K562 (cell line): Measurements from ENCODE around the gene DCAF8L1. TPM values are rescaled to one million over a fixed set of nuclear protein-coding genes. Genes with fewer than 3 reads are reported as not detected.

Experiments
- ATAC-seq: fragments of 200-7000 bp; cut with Tn5 transposase; 3 replicates; pipeline ENCODE4 v1.9.1; 2020; ENCODE audit warnings: moderate library complexity
- BruUV-seq: library from RNA; stranded (reverse); fragments of 400-500 nt; replicated peaks from 2 replicates; lab custom pipeline; 2021; lab: Mats Ljungman, UMichigan
- CTCF ChIA-PET: fragments of 300-600 bp; formaldehyde crosslinking; extraction: SDS; loops from one replicate; lab custom pipeline; 2021; ENCODE audit warnings: low intra/inter-chr PET ratio; lab: Yijun Ruan, JAX
- POLR2A ChIA-PET: fragments of 300-600, 350-650 bp; sonication (Branson Sonifier 250); formaldehyde crosslinking; extraction: SDS; loops from one replicate; lab custom pipeline; 2021; ENCODE audit warnings: antibody characterized with exemption, inconsistent platforms; lab: Yijun Ruan, JAX
- DNase-seq, 4 experiments: peaks; one replicate each; pipeline versions ENCODE4 v3.0.0 to v3.0.0-alpha.2; 2011 to 2018; ENCODE audit warnings: low spot score in 3 of 4, mixed read lengths in 3 of 4; ENCODE audit errors: extremely low read depth in 1 of 4
- FAIRE-seq: peaks from 2 replicates; lab custom pipeline; 2011; peaks lifted over from hg19 to GRCh38; lab: Jason Lieb, UNC
- H2AFZ ChIP-seq: 2 replicates; pipeline ENCODE4 v1.6.0; 2011; ENCODE audit warnings: low read depth, low read length, control low read depth, inconsistent platforms
- H3K27ac ChIP-seq: fragments of 200-600 bp; 3 replicates; pipeline ENCODE4 v1.8.0; 2011; ENCODE audit warnings: low read depth, mild to moderate bottlenecking, control low read depth, inconsistent platforms, low read length, moderate library complexity, mixed read lengths; ENCODE audit errors: extremely low read depth
- H3K27me3 ChIP-seq, 2 experiments: fragments of 300-600 bp in 1 of 2; 2 replicates in 1 of 2; 3 replicates in 1 of 2; pipeline versions ENCODE4 v1.6.0 to v1.8.0; 2011; ENCODE audit warnings: inconsistent platforms in 2 of 2, low read length in 2 of 2, mild to moderate bottlenecking in 1 of 2, mixed read lengths in 1 of 2, moderate library complexity in 1 of 2; ENCODE audit not compliant: control insufficient read depth in 2 of 2, insufficient read depth in 2 of 2
- H3K36me3 ChIP-seq: fragments of 300-600 bp; 3 replicates; pipeline ENCODE4 v1.8.0; 2011; ENCODE audit warnings: mild to moderate bottlenecking, low read length, inconsistent platforms; ENCODE audit not compliant: control insufficient read depth, insufficient read depth
- H3K4me1 ChIP-seq, 2 experiments: fragments of 200-600 bp in 1 of 2; replicated peaks in 1 of 2; 2 replicates in 1 of 2; 3 replicates in 1 of 2; pipeline versions ENCODE4 v1.5.1 to v1.8.0; 2011; ENCODE audit warnings: inconsistent platforms in 2 of 2, low read length in 2 of 2, mild to moderate bottlenecking in 1 of 2, mixed read lengths in 1 of 2, moderate library complexity in 1 of 2; ENCODE audit not compliant: control insufficient read depth in 2 of 2, insufficient read depth in 2 of 2
- H3K4me2 ChIP-seq: 2 replicates; pipeline ENCODE4 v1.6.1; 2011; ENCODE audit warnings: low read length, control low read depth, inconsistent platforms, mixed read lengths; ENCODE audit not compliant: insufficient read depth
- H3K4me3 ChIP-seq: fragments of 200-600 bp; sonication (generic), shearing (Covaris generic); 2 replicates; pipeline ENCODE4 v1.5.1; 2016; ENCODE audit warnings: control low read depth, inconsistent platforms
- H3K79me2 ChIP-seq: fragments of 200-600 bp; 3 replicates; pipeline ENCODE4 v1.8.0; 2011; ENCODE audit warnings: low read length, inconsistent platforms; ENCODE audit not compliant: control insufficient read depth, insufficient read depth
- H3K9ac ChIP-seq, 2 experiments: 2 replicates each; pipeline versions ENCODE4 v1.6.0 to v1.6.1; 2011; ENCODE audit warnings: low read depth in 2 of 2, low read length in 2 of 2, control low read depth in 1 of 2, inconsistent platforms in 1 of 2, mild to moderate bottlenecking in 1 of 2, mixed read lengths in 1 of 2; ENCODE audit not compliant: insufficient read depth in 1 of 2
- H3K9me1 ChIP-seq: one replicate; pipeline ENCODE4 v1.6.0; 2011; ENCODE audit warnings: inconsistent platforms, mild to moderate bottlenecking, low read length, moderate library complexity; ENCODE audit not compliant: control insufficient read depth, insufficient read depth
- H3K9me3 ChIP-seq: replicated peaks from 2 replicates; pipeline ENCODE4 v1.5.1; 2011; ENCODE audit warnings: low read depth, low read length, inconsistent platforms; ENCODE audit not compliant: control insufficient read depth, insufficient read depth
- H4K20me1 ChIP-seq: replicated peaks from 2 replicates; pipeline ENCODE4 v1.6.1; 2011; ENCODE audit warnings: low read length, inconsistent platforms, mixed read lengths; ENCODE audit not compliant: control insufficient read depth, insufficient read depth
- ATF4 ChIP-seq: fragments of 450-650 bp; formaldehyde crosslinking; IDR thresholded peaks from 2 replicates; pipeline ENCODE4 v1.4.0; 2022; ENCODE audit warnings: mild to moderate bottlenecking, moderate library complexity
- BCL6 ChIP-seq: fragments of 250-450 bp; sonication (Bioruptor Pico); IDR thresholded peaks from 2 replicates; pipeline ENCODE4 v1.4.0; 2020
- BCOR ChIP-seq: fragments of 450-650 bp; IDR thresholded peaks from 2 replicates; pipeline ENCODE4 v1.6.1; 2016
- CBFA2T2 ChIP-seq: fragments of 450-650 bp; conservative IDR thresholded peaks from 2 replicates; pipeline ENCODE4 v1.6.1; 2017; ENCODE audit warnings: mild to moderate bottlenecking
- CC2D1A ChIP-seq: fragments of 450-650 bp; IDR thresholded peaks from 2 replicates; pipeline ENCODE4 v1.6.1; 2017; ENCODE audit warnings: mild to moderate bottlenecking
- FOXK1 ChIP-seq: sonication (generic); formaldehyde crosslinking; IDR thresholded peaks from 2 replicates; pipeline ENCODE4 v1.8.0; 2022; ENCODE audit warnings: missing genetic modification reagents, mild to moderate bottlenecking, borderline replicate concordance
- HMG20B ChIP-seq: fragments of 250-450 bp; sonication (Bioruptor Pico); IDR thresholded peaks from 2 replicates; pipeline ENCODE4 v1.5.0; 2021; ENCODE audit warnings: mild to moderate bottlenecking
- HMGXB4 ChIP-seq: sonication (generic); formaldehyde crosslinking; IDR thresholded peaks from 2 replicates; pipeline ENCODE4 v1.8.1; 2023; ENCODE audit warnings: mild to moderate bottlenecking, missing genetic modification reagents
- KAT2B ChIP-seq: IDR thresholded peaks from one replicate; pipeline ENCODE4 v1.6.1; 2012; ENCODE audit warnings: low read depth, mild to moderate bottlenecking, control low read depth, inconsistent platforms, low read length, moderate library complexity
- MECOM ChIP-seq: fragments of 250-450 bp; sonication (Bioruptor Pico); IDR thresholded peaks from 2 replicates; pipeline ENCODE4 v1.8.0; 2022; ENCODE audit warnings: inconsistent platforms
- MTF1 ChIP-seq: fragments of 250-450 bp; sonication (Bioruptor Pico); IDR thresholded peaks from 2 replicates; pipeline ENCODE4 v1.9.0; 2021; ENCODE audit warnings: moderate library complexity, mild to moderate bottlenecking, inconsistent platforms, borderline replicate concordance
- NONO ChIP-seq, 2 experiments: fragments of 200-400 bp in 1 of 2; fragments of 450-650 bp in 1 of 2; formaldehyde crosslinking in 1 of 2; IDR thresholded peaks; 2 replicates each; pipeline ENCODE4 v1.6.1; 2017; ENCODE audit warnings: low read depth in 2 of 2, mild to moderate bottlenecking in 2 of 2, moderate library complexity in 2 of 2, low read length in 1 of 2
- NUFIP1 ChIP-seq: fragments of 450-650 bp; IDR thresholded peaks from 2 replicates; pipeline ENCODE4 v1.6.1; 2018; ENCODE audit not compliant: partially characterized antibody
- POLR3A ChIP-seq: IDR thresholded peaks from 2 replicates; pipeline ENCODE4 v1.6.1; 2011; ENCODE audit warnings: borderline replicate concordance, mild to moderate bottlenecking, moderate library complexity; ENCODE audit not compliant: insufficient read length, insufficient read depth; ENCODE audit errors: extremely low read depth
- RFX1 ChIP-seq: fragments of 450-650 bp; IDR thresholded peaks from 2 replicates; pipeline ENCODE4 v1.6.1; 2016; ENCODE audit warnings: mild to moderate bottlenecking, moderate library complexity
- TGIF2 ChIP-seq: sonication (generic); formaldehyde crosslinking; IDR thresholded peaks from 2 replicates; pipeline ENCODE4 v1.8.1; 2022; ENCODE audit warnings: mild to moderate bottlenecking, missing genetic modification reagents, moderate library complexity
- TRIM25 ChIP-seq: fragments of 450-650 bp; IDR thresholded peaks from 2 replicates; pipeline ENCODE4 v1.7.0; 2016; ENCODE audit warnings: borderline replicate concordance
- ZBTB1 ChIP-seq: sonication (generic); formaldehyde crosslinking; IDR thresholded peaks from 2 replicates; pipeline ENCODE4 v1.8.1; 2023; ENCODE audit warnings: missing genetic modification reagents, low read depth, mild to moderate bottlenecking, borderline replicate concordance
- WGBS: fragments of 100-300 bp; shearing (Covaris generic); methylation state at CpG from one replicate; pipeline ENCODE4 v1.1.6; 2016; ENCODE audit warnings: low coverage, mixed read lengths; ENCODE audit not compliant: insufficient coverage; ENCODE audit errors: missing lambda C conversion rate; 5-methylcytosine and 5-hydroxymethylcytosine counted together
- in situ Hi-C: fragments of 300-500 bp; cut with MboI; formaldehyde crosslinking; loops from 4 replicates; pipeline ENCODE4 v1.15.0; 2018; ENCODE audit warnings: inconsistent platforms, mixed read lengths
- intact Hi-C: fragments of 100-400 bp; cut with micrococcal nuclease; formaldehyde crosslinking; loops from 2 replicates; pipeline ENCODE4 v1.14.2; 2022
- polyA plus RNA-seq, 8 experiments: library from polyadenylated mRNA; depleted of rRNA in 4 of 8; stranded (reverse) in 5 of 8; unstranded in 3 of 8; fragments of >200 nt; fragmentation: Nextera tagmentation in 2 of 8; fragmentation: Illumina TruSeq in 1 of 8; extraction: Ambion mirVana in 2 of 8; extraction: Trizol in 1 of 8; gene quantifications; 2 replicates each; pipeline versions ENCODE4 v1.2.1 to v1.2.3, GENCODE V29; 2011 to 2014; ENCODE audit warnings: inconsistent platforms in 1 of 8, missing spikeins in 1 of 8
- total RNA-seq, 7 experiments: library from RNA; depleted of rRNA in 6 of 7; stranded (reverse); fragments of >200 nt in 6 of 7; fragmentation: Illumina TruSeq in 2 of 7; extraction: Trizol in 2 of 7; gene quantifications; 2 replicates each; pipeline versions ENCODE4 v1.2.1 to v1.2.3, GENCODE V29; 2011 to 2021; ENCODE audit warnings: low replicate concordance in 1 of 7

Gene DCAF8L1
- total and polyA plus RNA-seq, 9 of the 15 experiments (the other 6 are each of a cell fraction or from before 2014, with no cell fraction given): 0.03 TPM; not detected in 7

GRCh38 chrX:27964432-27964831 is 16.8 kb downstream of the DCAF8L1 start:
- H2AFZ ChIP-seq: no peak overlapping the region
- intact Hi-C loops: loop anchor here (5.0 kb wide), 1 partner anchor 182 kb away; no protein-coding TSS in a partner anchor
- H3K36me3 ChIP-seq: no peaks in the 10 kb centered on the region
- H3K9me1 ChIP-seq: no peaks in the 10 kb centered on the region
- 0% methylated on average over 1 of the region's 1 CpG for WGBS
- no peaks in the 10 kb centered on the region for H3K27me3 ChIP-seq
- no peak for DNase-seq
- no peak for FAIRE-seq
- TF ChIP-seq ZBTB1 (CRISPR knock-in tag) (no peak), MECOM (CRISPR knock-in tag) (no peak), CBFA2T2 (no peak), FOXK1 (CRISPR knock-in tag) (no peak), RFX1 (no peak), ATF4 (CRISPR knock-in tag) (no peak), NUFIP1 (no peak), TRIM25 (no peak), CC2D1A (no peak), BCL6 (CRISPR knock-in tag) (no peak), NONO (IDR thresholded peaks at IDR 0.05; ENCODE audit: low read depth in 2 of 2, low read length in 1 of 2) (no peak), BCOR (no peak), HMG20B (CRISPR knock-in tag) (no peak), POLR3A (no peak), MTF1 (no peak), TGIF2 (CRISPR knock-in tag) (no peak), KAT2B (no peak), HMGXB4 (no peak)
- H3K79me2 ChIP-seq: no peaks in the 10 kb centered on the region
- no peak overlapping the region for H3K4me2 ChIP-seq
- no peak overlapping the region for H3K27ac ChIP-seq
- ATAC-seq: no peak
- CTCF ChIA-PET: no interaction called here
- in situ Hi-C loops: no loop called here
- H4K20me1 ChIP-seq: no peaks in the 10 kb centered on the region
- H3K9ac ChIP-seq: no peak overlapping the region
- no peak overlapping the region for H3K4me3 ChIP-seq
- H3K9me3 ChIP-seq: no peaks in the 10 kb centered on the region
- POLR2A ChIA-PET: no interaction called here
- H3K4me1 ChIP-seq: no peaks in the 10 kb centered on the region
- no TSS peak for BruUV-seq
